H1 (cell line): ENCODE results near the gene INTU. TPM values are rescaled to one million over a fixed set of nuclear protein-coding genes. Genes with fewer than 3 reads are reported as not detected.

Experiments used
- SUZ12 ChIP-seq: fragments of 200-600 bp; sonication (generic); IDR thresholded peaks from 2 replicates; pipeline ENCODE4 v1.6.1; 2012; ENCODE audit warnings: mild to moderate bottlenecking, inconsistent platforms, low read length, moderate library complexity, mixed read lengths
- TCF12 ChIP-seq: IDR thresholded peaks from 2 replicates; pipeline ENCODE4 v1.6.1; 2011; ENCODE audit warnings: low read depth, mild to moderate bottlenecking, low read length
- polyA plus RNA-seq, 7 experiments: library from polyadenylated mRNA; depleted of rRNA in 3 of 7; stranded (reverse) in 5 of 7; unstranded in 2 of 7; fragments of >200 nt in 5 of 7; fragments of 200-250 nt in 2 of 7; gene quantifications; 1 replicate in 5 of 7; 2 replicates in 1 of 7; 4 replicates in 1 of 7; pipeline versions ENCODE4 v1.2.1 to v1.2.3, GENCODE V29; 2011 to 2013; ENCODE audit warnings: missing spikeins in 2 of 7, mixed read lengths in 2 of 7
- total RNA-seq: library from RNA; stranded (reverse); fragmentation: NEBNext Ultra II Directional; extraction: Animal tissue kit (Norgen Biotek cat#: 25700); gene quantifications from 2 replicates; pipeline ENCODE4 v1.2.1, GENCODE V29; 2021
- TF ChIP-seq, protein P1 (sequence below): fragments of 300-600 bp; sonication (generic); IDR thresholded peaks from 2 replicates; pipeline ENCODE4 v1.7.1; 2012; ENCODE audit warnings: low read length, moderate library complexity, mild to moderate bottlenecking, inconsistent platforms; ENCODE audit not compliant: insufficient replicate concordance

Gene INTU
- total and polyA plus RNA-seq, 2 of the 8 experiments (the other 6 are each of a cell fraction or from before 2014, with no cell fraction given) = 6.0 to 15.1 TPM

DNA sequence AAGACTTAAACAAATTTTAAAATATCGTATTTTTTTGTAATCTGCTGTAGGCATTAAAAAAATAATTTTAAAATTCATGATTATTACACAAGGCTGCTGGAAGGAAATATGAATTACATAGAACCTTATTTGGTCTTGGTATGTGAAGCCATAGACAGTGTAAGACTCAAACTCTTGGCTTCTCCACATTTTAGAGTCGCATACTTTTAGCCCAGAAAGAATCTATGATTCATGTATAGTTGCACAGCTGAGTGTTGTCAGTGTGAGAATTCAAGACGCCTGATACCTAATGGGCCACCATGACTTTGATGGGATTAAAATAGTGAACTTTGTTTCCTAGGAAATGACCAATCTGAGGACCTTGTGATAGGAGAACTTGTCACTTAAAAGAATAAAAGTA is 1.4 kb downstream of the INTU start (continued):
- TF ChIP-seq, protein P1, sequence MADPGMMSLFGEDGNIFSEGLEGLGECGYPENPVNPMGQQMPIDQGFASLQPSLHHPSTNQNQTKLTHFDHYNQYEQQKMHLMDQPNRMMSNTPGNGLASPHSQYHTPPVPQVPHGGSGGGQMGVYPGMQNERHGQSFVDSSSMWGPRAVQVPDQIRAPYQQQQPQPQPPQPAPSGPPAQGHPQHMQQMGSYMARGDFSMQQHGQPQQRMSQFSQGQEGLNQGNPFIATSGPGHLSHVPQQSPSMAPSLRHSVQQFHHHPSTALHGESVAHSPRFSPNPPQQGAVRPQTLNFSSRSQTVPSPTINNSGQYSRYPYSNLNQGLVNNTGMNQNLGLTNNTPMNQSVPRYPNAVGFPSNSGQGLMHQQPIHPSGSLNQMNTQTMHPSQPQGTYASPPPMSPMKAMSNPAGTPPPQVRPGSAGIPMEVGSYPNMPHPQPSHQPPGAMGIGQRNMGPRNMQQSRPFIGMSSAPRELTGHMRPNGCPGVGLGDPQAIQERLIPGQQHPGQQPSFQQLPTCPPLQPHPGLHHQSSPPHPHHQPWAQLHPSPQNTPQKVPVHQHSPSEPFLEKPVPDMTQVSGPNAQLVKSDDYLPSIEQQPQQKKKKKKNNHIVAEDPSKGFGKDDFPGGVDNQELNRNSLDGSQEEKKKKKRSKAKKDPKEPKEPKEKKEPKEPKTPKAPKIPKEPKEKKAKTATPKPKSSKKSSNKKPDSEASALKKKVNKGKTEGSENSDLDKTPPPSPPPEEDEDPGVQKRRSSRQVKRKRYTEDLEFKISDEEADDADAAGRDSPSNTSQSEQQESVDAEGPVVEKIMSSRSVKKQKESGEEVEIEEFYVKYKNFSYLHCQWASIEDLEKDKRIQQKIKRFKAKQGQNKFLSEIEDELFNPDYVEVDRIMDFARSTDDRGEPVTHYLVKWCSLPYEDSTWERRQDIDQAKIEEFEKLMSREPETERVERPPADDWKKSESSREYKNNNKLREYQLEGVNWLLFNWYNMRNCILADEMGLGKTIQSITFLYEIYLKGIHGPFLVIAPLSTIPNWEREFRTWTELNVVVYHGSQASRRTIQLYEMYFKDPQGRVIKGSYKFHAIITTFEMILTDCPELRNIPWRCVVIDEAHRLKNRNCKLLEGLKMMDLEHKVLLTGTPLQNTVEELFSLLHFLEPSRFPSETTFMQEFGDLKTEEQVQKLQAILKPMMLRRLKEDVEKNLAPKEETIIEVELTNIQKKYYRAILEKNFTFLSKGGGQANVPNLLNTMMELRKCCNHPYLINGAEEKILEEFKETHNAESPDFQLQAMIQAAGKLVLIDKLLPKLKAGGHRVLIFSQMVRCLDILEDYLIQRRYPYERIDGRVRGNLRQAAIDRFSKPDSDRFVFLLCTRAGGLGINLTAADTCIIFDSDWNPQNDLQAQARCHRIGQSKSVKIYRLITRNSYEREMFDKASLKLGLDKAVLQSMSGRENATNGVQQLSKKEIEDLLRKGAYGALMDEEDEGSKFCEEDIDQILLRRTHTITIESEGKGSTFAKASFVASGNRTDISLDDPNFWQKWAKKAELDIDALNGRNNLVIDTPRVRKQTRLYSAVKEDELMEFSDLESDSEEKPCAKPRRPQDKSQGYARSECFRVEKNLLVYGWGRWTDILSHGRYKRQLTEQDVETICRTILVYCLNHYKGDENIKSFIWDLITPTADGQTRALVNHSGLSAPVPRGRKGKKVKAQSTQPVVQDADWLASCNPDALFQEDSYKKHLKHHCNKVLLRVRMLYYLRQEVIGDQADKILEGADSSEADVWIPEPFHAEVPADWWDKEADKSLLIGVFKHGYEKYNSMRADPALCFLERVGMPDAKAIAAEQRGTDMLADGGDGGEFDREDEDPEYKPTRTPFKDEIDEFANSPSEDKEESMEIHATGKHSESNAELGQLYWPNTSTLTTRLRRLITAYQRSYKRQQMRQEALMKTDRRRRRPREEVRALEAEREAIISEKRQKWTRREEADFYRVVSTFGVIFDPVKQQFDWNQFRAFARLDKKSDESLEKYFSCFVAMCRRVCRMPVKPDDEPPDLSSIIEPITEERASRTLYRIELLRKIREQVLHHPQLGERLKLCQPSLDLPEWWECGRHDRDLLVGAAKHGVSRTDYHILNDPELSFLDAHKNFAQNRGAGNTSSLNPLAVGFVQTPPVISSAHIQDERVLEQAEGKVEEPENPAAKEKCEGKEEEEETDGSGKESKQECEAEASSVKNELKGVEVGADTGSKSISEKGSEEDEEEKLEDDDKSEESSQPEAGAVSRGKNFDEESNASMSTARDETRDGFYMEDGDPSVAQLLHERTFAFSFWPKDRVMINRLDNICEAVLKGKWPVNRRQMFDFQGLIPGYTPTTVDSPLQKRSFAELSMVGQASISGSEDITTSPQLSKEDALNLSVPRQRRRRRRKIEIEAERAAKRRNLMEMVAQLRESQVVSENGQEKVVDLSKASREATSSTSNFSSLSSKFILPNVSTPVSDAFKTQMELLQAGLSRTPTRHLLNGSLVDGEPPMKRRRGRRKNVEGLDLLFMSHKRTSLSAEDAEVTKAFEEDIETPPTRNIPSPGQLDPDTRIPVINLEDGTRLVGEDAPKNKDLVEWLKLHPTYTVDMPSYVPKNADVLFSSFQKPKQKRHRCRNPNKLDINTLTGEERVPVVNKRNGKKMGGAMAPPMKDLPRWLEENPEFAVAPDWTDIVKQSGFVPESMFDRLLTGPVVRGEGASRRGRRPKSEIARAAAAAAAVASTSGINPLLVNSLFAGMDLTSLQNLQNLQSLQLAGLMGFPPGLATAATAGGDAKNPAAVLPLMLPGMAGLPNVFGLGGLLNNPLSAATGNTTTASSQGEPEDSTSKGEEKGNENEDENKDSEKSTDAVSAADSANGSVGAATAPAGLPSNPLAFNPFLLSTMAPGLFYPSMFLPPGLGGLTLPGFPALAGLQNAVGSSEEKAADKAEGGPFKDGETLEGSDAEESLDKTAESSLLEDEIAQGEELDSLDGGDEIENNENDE = no peak
- TF ChIP-seq SUZ12 = no peak
- no peak for TF ChIP-seq TCF12
